Measurements from ENCODE around the gene CRAMP1. TPM values are rescaled to one million over a fixed set of nuclear protein-coding genes. Genes with fewer than 3 reads are reported as not detected.

The CRAMP1 gene
- total and polyA plus RNA-seq, 2 donors = 4.7 to 12.2 TPM

DNA sequence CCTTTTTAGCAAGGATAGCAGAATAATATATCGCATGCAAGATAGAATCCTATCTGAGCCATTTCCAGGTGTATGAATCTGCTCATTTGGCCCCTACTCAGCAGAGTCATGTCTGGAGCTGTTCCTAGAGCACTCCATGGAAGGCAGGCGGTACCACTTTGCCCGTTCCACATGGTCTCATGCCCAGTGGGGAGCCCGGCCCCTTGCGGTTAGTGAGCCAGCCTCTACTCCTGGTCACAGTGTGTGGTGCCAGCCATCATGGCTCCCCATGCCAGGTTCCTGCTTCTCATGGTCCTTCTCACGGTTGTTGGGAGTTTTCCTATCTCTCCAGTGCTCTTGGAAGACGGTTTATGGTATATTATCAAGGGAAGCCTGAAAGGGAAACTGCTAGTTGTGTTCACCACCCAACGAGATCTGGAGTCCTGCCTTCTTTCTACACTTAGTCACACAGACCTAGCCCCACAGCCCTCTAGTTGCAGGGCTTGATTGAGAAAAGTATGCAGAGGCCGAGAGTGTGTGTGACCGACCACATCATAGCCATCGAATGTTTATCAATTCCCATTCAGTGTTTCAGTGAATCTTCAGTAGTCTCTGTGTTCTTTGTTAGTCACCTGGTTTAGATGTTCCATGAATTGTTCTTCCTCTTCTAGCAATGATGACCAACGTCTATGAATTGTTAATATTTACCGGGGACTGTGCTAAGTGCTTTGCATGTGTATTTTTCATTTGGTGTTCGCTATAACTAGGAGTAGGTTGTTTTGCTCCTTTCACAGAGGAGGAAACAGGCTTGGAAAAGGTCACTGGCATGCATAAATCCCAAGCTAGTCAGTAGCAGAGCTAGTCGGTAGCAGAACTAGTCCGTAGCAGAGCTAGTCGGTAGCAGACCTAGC lies 75.5 kb downstream of the CRAMP1 start:
- no peaks in the 10 kb centered on the region for H3K4me1 ChIP-seq (ENCODE audit: control insufficient read depth in 2 of 2, insufficient read depth in 2 of 2, low read length in 2 of 2)
- H3K4me3 ChIP-seq (ENCODE audit: low read length in 2 of 2) = no peak overlapping the region
- H3K36me3 ChIP-seq (ENCODE audit: control insufficient read depth in 2 of 2, insufficient read depth in 2 of 2, low read length in 1 of 2) = peaks cover 59 to 77% of the 10 kb centered on the region in 2 donors
- WGBS = 98% methylated on average over 17 of the region's 17 CpGs
- H3K27ac ChIP-seq (ENCODE audit: low read depth in 1 of 2, low read length in 1 of 2) = no peak overlapping the region
- no peak for DNase-seq (ENCODE audit: low read depth in 6 of 9, low spot score in 9 of 9)
- no peaks in the 10 kb centered on the region for H3K9me3 ChIP-seq (ENCODE audit: control insufficient read depth in 2 of 2, insufficient read depth in 1 of 2, low read length in 1 of 2)
- H3K27me3 ChIP-seq (ENCODE audit: control insufficient read depth in 2 of 2, insufficient read depth in 1 of 2, low read length in 1 of 2) = no peaks in the 10 kb centered on the region

DNA sequence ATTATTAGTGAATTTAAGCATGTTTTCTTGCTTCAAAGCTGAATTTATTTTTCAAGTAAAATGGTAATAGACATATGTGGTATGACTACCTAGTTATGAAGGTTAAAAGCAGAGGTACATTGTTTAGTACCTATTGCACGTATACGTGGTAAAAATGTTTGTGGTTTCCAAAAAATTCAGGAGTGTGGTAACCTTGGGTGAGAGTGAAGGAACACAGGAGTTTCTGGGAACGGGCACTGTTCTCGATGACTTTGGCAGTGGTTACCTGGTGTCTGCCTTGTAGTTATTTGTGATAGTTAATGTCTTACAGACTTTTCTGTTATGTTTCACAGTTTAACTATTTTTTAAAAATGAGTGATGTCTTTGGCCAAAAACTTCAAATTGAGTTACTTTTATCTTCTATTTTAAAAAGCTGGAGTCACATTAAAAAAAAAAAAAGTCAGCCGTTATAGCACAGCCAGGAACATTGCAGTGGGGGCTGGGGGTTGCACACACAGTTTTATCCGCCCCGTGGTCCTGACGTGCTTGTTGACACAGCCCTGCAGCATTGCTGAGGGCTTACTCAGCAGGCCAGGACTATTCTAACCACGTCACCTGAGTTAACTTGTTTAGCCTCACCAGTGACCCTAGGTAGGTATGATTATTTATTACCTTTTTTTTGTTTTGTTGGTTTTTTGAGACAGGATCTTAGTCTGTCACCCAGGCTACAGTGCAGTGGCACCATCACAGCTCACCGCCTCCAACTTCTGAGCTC lies 76.8 kb downstream of the CRAMP1 start:
- WGBS = 94% methylated on average over 10 of the region's 10 CpGs
- DNase-seq (ENCODE audit: low read depth in 6 of 9, low spot score in 9 of 9) = no peak
- no peak overlapping the region for H3K4me3 ChIP-seq (ENCODE audit: low read length in 2 of 2)
- H3K27ac ChIP-seq (ENCODE audit: low read depth in 1 of 2, low read length in 1 of 2) = peak overlapping the region; percentile 68 to 75
- H3K27me3 ChIP-seq (ENCODE audit: control insufficient read depth in 2 of 2, insufficient read depth in 1 of 2, low read length in 1 of 2) = no peaks in the 10 kb centered on the region
- peaks cover 64 to 82% of the 10 kb centered on the region in 2 donors for H3K36me3 ChIP-seq (ENCODE audit: control insufficient read depth in 2 of 2, insufficient read depth in 2 of 2, low read length in 1 of 2)
- H3K4me1 ChIP-seq (ENCODE audit: control insufficient read depth in 2 of 2, insufficient read depth in 2 of 2, low read length in 2 of 2) = no peaks in the 10 kb centered on the region
- no peaks in the 10 kb centered on the region for H3K9me3 ChIP-seq (ENCODE audit: control insufficient read depth in 2 of 2, insufficient read depth in 1 of 2, low read length in 1 of 2)

DNA sequence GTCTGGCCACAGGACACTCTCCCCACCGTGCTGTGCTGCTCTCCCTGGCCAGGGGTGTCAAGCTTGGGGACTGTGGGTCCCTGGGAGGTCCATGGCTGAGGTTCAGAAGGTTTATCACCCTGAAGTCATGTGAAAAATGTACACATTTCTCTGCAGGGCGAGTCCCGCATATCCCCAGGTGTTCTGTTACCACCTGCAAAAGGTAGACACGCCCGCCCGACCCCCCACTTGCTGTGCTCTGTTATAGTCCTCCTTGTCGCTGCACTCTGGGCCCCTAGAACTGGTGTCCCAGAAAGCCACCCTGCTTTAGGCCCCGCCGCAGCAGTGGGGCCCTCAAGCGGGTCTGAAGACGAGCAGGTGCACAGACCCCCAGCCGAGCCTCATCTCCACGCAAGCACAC lies 77.7 kb downstream of the CRAMP1 start:
- Histone ChIP-seq H3K4me3 (ENCODE audit: low read length in 2 of 2) (no peak overlapping the region), H3K27me3 (ENCODE audit: control insufficient read depth in 2 of 2, insufficient read depth in 1 of 2, low read length in 1 of 2) (no peaks in the 10 kb centered on the region), H3K27ac (ENCODE audit: low read depth in 1 of 2, low read length in 1 of 2) (peak overlapping the region; percentile 56 to 75), H3K9me3 (ENCODE audit: control insufficient read depth in 2 of 2, insufficient read depth in 1 of 2, low read length in 1 of 2) (no peaks in the 10 kb centered on the region), H3K4me1 (ENCODE audit: control insufficient read depth in 2 of 2, insufficient read depth in 2 of 2, low read length in 2 of 2) (no peaks in the 10 kb centered on the region), H3K36me3 (ENCODE audit: control insufficient read depth in 2 of 2, insufficient read depth in 2 of 2, low read length in 1 of 2) (peaks cover 61 to 85% of the 10 kb centered on the region in 2 donors)
- 92% methylated on average over 13 of the region's 13 CpGs for WGBS
- DNase-seq (ENCODE audit: low read depth in 6 of 9, low spot score in 9 of 9) = peak in 1 of 9 donors; percentile 33

DNA sequence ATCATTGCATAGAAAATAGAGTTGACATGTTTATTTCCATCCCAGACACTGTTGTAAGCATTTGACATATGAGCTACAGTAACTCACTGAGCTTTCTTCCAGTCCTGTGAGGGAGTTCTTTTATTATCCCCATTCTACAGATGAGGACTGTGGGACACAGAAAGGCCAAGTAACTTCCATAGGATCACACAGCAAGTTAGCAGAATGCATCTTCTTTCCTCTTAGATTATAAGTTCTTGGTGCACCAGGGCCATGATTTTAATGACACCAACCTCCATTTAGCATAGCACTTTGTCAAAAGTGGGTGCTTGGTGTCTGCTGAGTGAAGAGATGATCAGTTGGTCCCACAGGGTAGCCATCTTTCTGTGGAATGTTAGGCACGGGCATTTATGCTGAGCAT lies 78.7 kb downstream of the CRAMP1 start:
- no peaks in the 10 kb centered on the region for H3K27me3 ChIP-seq (ENCODE audit: control insufficient read depth in 2 of 2, insufficient read depth in 1 of 2, low read length in 1 of 2)
- DNase-seq (ENCODE audit: low read depth in 6 of 9, low spot score in 9 of 9) = no peak
- H3K9me3 ChIP-seq (ENCODE audit: control insufficient read depth in 2 of 2, insufficient read depth in 1 of 2, low read length in 1 of 2) = no peaks in the 10 kb centered on the region
- peak overlapping the region in 1 of 2 donors; percentile 15 for H3K27ac ChIP-seq (ENCODE audit: low read depth in 1 of 2, low read length in 1 of 2)
- 97% methylated on average over 1 of the region's 1 CpG for WGBS
- no peak overlapping the region for H3K4me3 ChIP-seq (ENCODE audit: low read length in 2 of 2)
- peaks cover 54 to 82% of the 10 kb centered on the region in 2 donors for H3K36me3 ChIP-seq (ENCODE audit: control insufficient read depth in 2 of 2, insufficient read depth in 2 of 2, low read length in 1 of 2)
- H3K4me1 ChIP-seq (ENCODE audit: control insufficient read depth in 2 of 2, insufficient read depth in 2 of 2, low read length in 2 of 2) = no peaks in the 10 kb centered on the region

DNA sequence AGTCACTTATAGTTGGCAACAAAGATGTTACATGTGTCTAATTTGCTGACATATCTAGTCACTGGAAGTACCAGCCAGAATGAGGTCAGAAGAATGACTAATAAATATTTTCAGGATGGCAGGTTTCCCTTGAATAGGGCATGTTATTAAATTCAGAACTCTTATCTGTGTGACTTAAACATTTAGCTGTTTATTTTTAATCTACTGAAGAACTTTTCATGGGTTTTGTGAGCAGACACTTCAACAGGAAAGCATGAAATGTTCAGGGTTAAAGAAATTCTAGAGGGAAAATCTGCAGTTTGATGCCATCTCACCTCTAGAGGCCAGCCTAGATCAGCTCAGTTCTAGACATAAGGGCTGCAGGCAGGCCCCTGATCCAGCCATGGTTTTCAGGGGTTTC lies 79.1 kb downstream of the CRAMP1 start:
- no peak overlapping the region for H3K4me3 ChIP-seq (ENCODE audit: low read length in 2 of 2)

DNA sequence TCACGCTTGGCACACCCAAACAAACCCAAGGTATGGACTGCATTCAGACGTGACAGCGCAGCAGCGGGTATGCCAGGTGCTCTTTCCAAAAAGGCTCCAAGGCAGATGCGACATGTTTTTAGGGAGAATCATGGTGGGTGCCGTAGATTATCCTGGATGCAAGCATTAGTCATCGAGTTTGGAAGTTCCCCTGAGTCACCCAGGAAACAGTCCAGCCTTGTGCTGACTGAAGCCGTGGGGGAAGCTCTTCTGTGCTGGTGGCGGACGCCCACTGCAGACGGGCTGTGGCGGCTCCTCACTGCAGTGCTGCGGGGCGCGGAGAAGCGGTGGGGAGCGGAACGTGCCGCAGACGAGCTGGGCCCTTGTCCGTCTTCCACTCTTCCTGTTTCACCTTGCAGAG lies 79.8 kb downstream of the CRAMP1 start:
- H3K27me3 ChIP-seq (ENCODE audit: control insufficient read depth in 2 of 2, insufficient read depth in 1 of 2, low read length in 1 of 2) = no peaks in the 10 kb centered on the region
- no peaks in the 10 kb centered on the region for H3K9me3 ChIP-seq (ENCODE audit: control insufficient read depth in 2 of 2, insufficient read depth in 1 of 2, low read length in 1 of 2)
- 96% methylated on average over 21 of the region's 21 CpGs for WGBS
- H3K36me3 ChIP-seq (ENCODE audit: control insufficient read depth in 2 of 2, insufficient read depth in 2 of 2, low read length in 1 of 2) = peaks cover 44 to 80% of the 10 kb centered on the region in 2 donors
- no peaks in the 10 kb centered on the region for H3K4me1 ChIP-seq (ENCODE audit: control insufficient read depth in 2 of 2, insufficient read depth in 2 of 2, low read length in 2 of 2)
- no peak overlapping the region for H3K4me3 ChIP-seq (ENCODE audit: low read length in 2 of 2)
- DNase-seq (ENCODE audit: low read depth in 6 of 9, low spot score in 9 of 9) = no peak
- H3K27ac ChIP-seq (ENCODE audit: low read depth in 1 of 2, low read length in 1 of 2) = no peak overlapping the region

More for the DNA sequence above, 79.1 kb downstream of the CRAMP1 start:
- Histone ChIP-seq H3K36me3 (ENCODE audit: control insufficient read depth in 2 of 2, insufficient read depth in 2 of 2, low read length in 1 of 2) (peaks cover 51 to 80% of the 10 kb centered on the region in 2 donors), H3K4me1 (ENCODE audit: control insufficient read depth in 2 of 2, insufficient read depth in 2 of 2, low read length in 2 of 2) (no peaks in the 10 kb centered on the region), H3K27me3 (ENCODE audit: control insufficient read depth in 2 of 2, insufficient read depth in 1 of 2, low read length in 1 of 2) (no peaks in the 10 kb centered on the region), H3K9me3 (ENCODE audit: control insufficient read depth in 2 of 2, insufficient read depth in 1 of 2, low read length in 1 of 2) (no peaks in the 10 kb centered on the region), H3K27ac (ENCODE audit: low read depth in 1 of 2, low read length in 1 of 2) (no peak overlapping the region)
- no peak for DNase-seq (ENCODE audit: low read depth in 6 of 9, low spot score in 9 of 9)

DNA sequence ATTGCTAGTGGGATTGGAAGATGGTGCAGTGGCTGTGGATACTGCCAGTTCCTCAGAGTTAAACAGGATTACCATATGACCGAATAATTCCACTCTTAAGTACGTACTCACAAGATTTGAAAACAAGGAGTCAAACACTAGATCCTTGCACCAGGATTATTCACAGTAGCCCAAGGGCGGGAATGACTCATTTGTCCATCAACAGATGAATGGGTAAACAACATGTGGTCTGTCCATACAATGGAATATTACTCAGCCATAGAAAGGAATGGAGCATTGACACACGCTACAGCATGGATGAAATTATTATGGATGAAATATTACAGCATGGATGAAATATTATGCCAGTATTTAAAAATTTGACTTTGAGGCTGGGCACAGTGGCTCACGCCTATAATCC lies 84.7 kb downstream of the CRAMP1 start:
- Histone ChIP-seq H3K36me3 (ENCODE audit: control insufficient read depth in 2 of 2, insufficient read depth in 2 of 2, low read length in 1 of 2) (peaks cover 57 to 87% of the 10 kb centered on the region in 2 donors), H3K27me3 (ENCODE audit: control insufficient read depth in 2 of 2, insufficient read depth in 1 of 2, low read length in 1 of 2) (no peaks in the 10 kb centered on the region), H3K9me3 (ENCODE audit: control insufficient read depth in 2 of 2, insufficient read depth in 1 of 2, low read length in 1 of 2) (no peaks in the 10 kb centered on the region), H3K4me3 (ENCODE audit: low read length in 2 of 2) (no peak overlapping the region), H3K4me1 (ENCODE audit: control insufficient read depth in 2 of 2, insufficient read depth in 2 of 2, low read length in 2 of 2) (peaks cover 0 to 3% of the 10 kb centered on the region in 2 donors), H3K27ac (ENCODE audit: low read depth in 1 of 2, low read length in 1 of 2) (no peak overlapping the region)
- DNase-seq (ENCODE audit: low read depth in 6 of 9, low spot score in 9 of 9) = no peak
- WGBS = 98% methylated on average over 5 of the region's 5 CpGs

DNA sequence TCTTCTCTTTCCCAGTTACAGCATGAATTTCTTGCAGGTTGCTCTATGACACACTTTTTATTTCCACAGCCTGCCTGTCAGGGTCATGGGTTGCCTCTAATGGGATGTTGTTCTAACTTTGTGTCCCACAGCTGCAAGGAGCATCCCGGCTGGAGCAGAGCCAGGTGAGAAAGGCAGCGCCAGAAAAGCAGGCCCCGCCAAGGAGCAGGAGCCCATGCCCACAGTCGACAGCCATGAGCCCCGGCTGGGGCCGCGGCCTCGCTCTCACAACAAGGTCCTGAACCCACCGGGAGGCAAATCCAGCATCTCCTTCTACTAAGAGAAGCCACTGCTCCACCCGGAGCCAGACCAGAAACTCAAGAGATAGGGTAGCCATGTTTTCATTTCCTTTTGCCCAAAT lies 86.5 kb downstream of the CRAMP1 start:
- Histone ChIP-seq H3K4me3 (ENCODE audit: low read length in 2 of 2) (no peak overlapping the region), H3K27me3 (ENCODE audit: control insufficient read depth in 2 of 2, insufficient read depth in 1 of 2, low read length in 1 of 2) (no peaks in the 10 kb centered on the region), H3K4me1 (ENCODE audit: control insufficient read depth in 2 of 2, insufficient read depth in 2 of 2, low read length in 2 of 2) (peaks cover 0 to 3% of the 10 kb centered on the region in 2 donors), H3K36me3 (ENCODE audit: control insufficient read depth in 2 of 2, insufficient read depth in 2 of 2, low read length in 1 of 2) (peaks cover 49 to 82% of the 10 kb centered on the region in 2 donors), H3K9me3 (ENCODE audit: control insufficient read depth in 2 of 2, insufficient read depth in 1 of 2, low read length in 1 of 2) (no peaks in the 10 kb centered on the region), H3K27ac (ENCODE audit: low read depth in 1 of 2, low read length in 1 of 2) (no peak overlapping the region)
- WGBS = 97% methylated on average over 10 of the region's 10 CpGs
- DNase-seq (ENCODE audit: low read depth in 6 of 9, low spot score in 9 of 9) = no peak

DNA sequence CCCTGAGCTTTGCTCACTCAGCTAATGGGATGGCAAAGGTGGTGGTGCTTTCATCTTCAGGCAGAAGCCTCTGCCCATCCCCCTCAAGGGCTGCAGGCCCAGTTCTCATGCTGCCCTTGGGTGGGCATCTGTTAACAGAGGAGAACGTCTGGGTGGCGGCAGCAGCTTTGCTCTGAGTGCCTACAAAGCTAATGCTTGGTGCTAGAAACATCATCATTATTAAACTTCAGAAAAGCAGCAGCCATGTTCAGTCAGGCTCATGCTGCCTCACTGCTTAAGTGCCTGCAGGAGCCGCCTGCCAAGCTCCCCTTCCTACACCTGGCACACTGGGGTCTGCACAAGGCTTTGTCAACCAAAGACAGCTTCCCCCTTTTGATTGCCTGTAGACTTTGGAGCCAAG lies 88.1 kb downstream of the CRAMP1 start:
- Histone ChIP-seq H3K9me3 (ENCODE audit: control insufficient read depth in 2 of 2, insufficient read depth in 1 of 2, low read length in 1 of 2) (no peaks in the 10 kb centered on the region), H3K4me1 (ENCODE audit: control insufficient read depth in 2 of 2, insufficient read depth in 2 of 2, low read length in 2 of 2) (peaks cover 5 to 10% of the 10 kb centered on the region in 2 donors), H3K4me3 (ENCODE audit: low read length in 2 of 2) (no peak overlapping the region), H3K36me3 (ENCODE audit: control insufficient read depth in 2 of 2, insufficient read depth in 2 of 2, low read length in 1 of 2) (peaks cover 45 to 68% of the 10 kb centered on the region in 2 donors), H3K27me3 (ENCODE audit: control insufficient read depth in 2 of 2, insufficient read depth in 1 of 2, low read length in 1 of 2) (no peaks in the 10 kb centered on the region), H3K27ac (ENCODE audit: low read depth in 1 of 2, low read length in 1 of 2) (no peak overlapping the region)
- no peak for DNase-seq (ENCODE audit: low read depth in 6 of 9, low spot score in 9 of 9)
- WGBS = 99% methylated on average over 3 of the region's 3 CpGs

Measured in thymus (tissue), 11 donors.